Measurements from ENCODE around the gene NXNL1.
A peak's percentile ranks its signal among the peaks of the same experiment; 100 is the strongest.

The NXNL1 gene

DNA sequence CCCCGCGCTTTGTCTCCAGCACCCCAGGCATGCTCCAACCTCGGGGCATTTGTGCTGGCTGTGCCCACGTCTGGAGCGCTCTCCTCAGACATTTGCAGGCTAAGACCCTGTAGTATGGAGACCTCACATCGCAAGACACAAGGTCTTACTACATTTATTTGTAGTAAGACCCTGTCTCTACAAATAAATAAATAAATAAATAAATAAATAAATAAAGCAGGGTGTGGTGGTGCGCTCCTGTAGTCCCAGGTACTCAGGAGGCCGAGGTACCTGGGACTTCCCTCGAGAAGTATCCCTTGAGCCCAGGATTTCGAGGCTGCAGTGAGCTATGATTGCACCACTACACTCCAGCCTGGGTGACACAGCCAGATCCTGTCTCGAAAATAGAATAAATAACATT lies 4.6 kb downstream of the NXNL1 start:
- DNase-seq (ENCODE audit: low read depth in 2 of 2, low spot score in 1 of 2) = no peak

DNA sequence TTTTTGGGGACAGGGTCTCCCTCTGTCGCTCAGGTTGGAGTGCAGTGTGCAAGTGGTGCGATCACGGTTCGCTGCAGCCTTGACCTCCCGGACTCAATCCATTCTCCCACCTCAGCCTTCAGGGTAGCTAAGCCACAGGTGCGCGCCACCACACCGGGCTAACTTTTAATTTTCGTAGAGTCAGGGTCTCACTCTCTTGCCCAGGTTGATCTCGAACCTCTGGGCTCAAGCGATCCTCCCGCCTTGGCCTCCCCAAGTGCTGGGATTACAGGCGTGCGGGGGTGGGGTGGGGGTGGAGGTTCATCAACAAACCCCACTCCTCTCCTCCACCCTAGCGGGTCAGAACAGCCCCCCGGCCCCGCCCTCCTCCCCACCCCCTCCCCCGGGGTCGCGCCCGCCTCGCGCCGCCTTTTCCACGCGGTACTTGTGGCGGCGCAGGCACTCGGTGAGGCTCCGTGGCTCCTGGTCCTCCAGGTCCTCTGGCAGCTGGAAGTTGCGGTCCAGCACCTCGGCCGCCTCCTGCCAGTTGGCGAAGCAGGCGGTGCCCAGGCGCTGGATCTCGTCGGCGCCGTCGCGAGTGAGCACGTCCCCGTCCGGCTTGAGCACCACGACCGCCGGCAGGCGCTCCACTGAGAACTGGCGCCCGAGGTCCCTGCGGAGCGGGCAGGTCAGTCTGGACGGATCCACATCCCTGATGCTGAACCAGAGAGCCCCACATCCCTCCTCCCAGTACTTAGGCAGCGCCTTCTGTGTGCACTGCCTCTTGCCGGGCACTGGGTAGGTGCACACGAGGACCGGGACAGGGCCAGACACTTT lies 5.2 kb downstream of the NXNL1 start:
- no peak for DNase-seq (ENCODE audit: low read depth in 2 of 2, low spot score in 1 of 2)

DNA sequence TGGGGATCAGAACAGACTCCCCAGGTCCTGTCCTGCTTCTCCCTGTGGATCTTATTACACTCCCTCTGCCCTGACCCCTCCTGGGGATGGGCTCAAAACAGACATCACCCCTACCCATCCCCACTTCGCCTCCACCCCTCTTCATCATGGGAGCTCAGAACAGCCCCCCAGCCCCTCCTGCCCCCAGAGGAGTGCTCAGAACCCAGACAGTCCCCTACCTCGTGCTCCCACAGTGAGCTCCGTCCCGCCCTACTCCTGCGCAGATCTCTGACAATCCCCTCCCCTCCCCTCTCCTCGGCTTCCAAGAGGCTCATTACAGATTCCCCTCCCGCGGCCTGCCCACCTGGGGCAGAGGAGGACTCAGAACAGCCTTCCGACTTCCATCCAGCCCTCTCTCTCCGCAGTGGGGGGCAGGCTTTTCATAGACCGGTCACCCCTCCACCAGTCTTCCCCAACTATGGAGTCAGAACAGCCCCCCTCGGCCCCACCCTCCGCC lies 6.1 kb downstream of the NXNL1 start:
- DNase-seq (ENCODE audit: low read depth in 2 of 2, low spot score in 1 of 2) = no peak

DNA sequence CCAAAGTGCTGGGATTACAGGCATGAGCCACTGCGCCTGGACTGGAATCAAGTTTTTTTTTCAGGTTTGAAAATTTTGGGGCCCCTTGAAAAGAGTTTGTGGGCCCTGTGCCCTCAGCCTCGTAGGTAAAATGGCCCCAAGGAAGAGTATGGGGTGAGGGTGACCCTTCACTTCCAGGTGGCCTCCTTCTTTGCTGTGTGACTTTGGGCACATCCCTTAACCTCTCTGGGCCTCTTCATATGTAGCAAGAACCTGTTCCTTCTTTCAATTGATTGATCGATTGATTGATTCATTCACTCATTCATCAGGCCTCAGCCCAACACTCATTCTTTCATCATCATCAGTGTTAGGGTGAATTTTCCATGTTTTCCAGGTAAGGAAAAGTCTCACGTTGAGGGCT lies 8.9 kb downstream of the NXNL1 start:
- DNase-seq (ENCODE audit: low read depth in 2 of 2, low spot score in 1 of 2) = no peak

DNA sequence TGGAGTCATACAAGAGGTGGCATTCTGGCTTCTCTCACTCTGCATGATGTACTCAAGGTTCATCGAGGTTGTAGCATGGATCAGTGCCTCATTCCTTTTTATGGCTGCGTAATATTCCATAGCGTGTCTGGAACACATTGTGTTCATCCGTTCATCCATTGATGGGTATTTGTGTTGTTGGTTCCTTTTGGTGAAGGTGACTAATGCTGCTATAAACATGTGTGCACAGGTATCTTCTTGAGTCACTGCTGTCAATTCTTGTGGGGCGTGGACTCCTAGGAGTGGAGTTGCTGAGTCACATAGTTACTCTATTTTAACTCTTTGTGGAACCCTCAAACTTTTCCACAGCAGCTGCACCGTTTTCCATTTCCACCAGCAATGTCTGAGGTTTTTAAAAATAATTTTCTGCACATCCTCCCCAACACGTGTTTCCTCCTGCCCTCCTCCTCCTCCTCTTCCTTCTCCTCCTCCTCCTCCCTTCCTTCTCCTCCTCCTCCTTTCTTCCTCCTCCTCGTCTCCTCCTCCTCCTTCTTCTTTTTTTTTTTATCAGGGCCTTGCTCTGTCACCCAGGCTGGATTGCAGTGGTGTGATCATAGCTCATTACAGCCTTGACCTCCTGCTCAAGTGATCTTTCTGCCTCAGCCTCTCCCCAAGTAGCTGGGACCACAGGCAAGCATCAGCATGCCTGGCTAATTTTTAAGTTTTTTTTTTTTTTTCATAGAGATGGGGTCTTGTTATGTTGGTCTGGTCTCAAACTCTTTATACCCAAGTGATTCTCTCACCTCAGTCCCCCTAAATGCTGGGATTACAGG lies 10.3 kb downstream of the NXNL1 start:
- DNase-seq (ENCODE audit: low read depth in 2 of 2, low spot score in 1 of 2) = peak in 1 of 2 donors; percentile 8

DNA sequence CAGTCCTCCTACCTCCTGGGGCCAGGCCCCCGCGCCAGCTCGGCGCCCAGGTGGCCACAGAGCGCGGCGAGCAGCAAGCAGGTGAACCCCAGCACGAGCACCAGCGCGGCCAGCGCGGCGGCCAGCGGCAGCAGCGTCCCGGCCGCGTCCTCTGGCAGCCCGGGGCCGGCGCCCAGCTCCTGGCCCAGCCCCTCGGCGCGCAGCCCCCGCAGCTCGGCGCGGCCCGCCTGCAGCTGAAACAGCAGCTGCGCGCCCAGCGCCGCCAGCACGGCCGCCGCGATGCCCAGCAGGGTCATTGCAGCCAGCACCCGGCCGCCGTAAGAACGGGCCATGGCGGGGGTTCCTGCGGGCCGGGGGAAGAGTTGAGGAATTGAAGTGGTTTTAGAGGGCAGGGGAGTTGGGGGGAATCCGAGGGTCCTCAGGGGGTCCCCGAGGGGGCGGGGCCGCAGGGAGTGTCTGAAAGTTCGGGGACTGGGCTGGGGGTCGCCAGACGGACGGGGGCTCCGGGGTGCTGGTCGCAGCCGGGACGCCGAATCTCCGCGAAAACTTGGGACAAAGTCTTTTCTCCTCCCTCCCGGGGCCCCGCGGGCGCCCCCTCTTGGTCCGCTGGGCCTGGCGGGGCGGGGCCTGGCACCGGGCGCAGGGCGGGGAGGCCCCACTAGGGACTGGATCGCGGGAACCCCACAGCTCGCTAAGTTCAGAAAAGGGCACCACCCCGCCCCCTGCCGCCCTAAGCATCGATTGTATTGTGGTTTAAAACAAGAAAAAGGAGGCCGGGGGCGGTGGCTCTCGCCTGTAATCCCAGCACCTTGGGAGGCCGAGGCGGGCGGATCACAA lies 12.4 kb downstream of the NXNL1 start, which contains the start of gene TMEM221:
TSS of gene TMEM221 (minus strand) at position 538 of the 837 bp plus-strand sequence. CDS start at position 332, 206 bp downstream.
- DNase-seq (ENCODE audit: low read depth in 2 of 2, low spot score in 1 of 2) = peak in 1 of 2 donors; percentile 21

DNA sequence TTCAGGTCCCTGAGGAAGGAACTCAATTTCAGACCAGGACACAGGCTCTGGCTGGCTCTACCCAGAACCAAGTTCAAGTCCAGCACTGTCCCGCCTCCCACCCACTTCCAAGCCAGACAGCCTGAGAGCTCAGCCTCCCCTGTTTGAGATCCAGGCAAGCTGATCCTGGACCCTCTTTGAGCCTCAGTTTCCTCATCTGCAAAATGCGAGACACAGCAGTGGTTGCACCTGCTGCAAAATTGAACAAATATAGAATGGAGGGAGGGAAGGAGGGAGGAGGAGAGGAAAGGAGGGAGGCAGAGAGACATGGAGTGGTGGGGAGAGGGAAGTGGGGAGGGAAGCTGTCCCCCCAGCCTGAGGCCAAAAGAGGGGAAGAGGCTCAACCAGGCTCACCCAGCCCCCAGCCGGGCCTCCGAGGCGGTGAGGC lies 13.0 kb downstream of the NXNL1 start:
- DNase-seq (ENCODE audit: low read depth in 2 of 2, low spot score in 1 of 2) = no peak

DNA sequence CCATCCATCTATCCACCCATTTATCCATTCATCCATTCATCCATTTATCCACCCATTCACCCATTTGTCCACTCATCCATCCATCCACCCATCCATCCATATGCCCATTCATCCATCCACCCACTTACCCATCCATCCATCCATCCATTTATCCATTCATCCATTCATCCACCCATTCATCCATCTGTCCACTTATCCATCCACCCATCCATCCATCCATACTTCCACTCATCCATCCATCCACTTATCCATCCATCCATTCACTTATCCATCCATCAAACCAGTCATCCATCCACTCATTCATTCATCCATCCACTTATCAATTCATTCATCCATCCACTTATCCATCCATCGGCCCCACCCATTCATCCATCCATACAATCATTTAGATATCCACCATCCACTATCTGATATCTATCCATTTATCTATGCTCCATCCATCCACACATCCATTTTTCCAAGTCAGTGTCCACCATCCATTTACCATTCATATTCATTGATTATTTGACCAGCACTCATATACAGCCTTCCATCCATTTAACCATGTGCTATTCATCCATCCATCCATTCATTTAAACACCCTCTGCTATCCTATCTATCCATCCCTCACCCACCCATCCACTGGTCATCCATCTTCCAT lies 15.1 kb downstream of the NXNL1 start:
- no peak for DNase-seq (ENCODE audit: low read depth in 2 of 2, low spot score in 1 of 2)

DNA sequence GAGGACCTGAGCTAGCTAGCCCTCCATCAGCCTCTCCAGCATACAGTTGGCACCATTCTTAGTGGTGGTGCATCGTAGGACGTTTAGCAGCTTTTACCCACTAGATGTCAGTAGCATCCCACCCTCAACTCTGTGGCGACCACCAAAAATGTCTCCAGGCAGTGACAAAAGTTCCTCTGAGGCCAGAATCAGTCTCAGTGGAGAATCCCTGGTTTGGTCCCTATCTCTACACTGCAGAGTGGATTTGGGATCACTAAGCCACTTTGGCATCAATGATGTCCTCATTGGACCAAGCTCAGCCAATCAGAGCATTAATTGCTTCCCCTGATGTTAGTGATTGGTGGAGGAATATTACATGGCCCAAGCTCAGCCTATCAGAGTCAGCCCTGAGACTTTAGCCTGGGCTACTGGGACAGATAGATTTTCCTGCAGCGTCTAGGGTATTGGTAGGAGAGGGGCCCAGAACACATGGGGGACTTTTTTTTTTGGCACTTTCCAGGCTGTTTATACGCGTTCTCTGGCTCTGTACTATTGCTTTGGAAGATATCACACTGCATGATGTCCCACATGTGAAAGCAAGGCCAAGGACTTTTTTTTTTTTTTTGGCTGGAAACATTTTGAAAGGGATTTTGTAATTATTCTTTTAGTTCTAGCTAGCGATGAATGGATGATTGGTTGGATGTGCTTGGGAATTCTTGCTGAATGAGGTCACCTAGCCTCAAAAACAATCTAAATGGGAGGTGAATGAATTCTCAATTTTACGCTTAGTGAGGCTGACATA lies 19.3 kb downstream of the NXNL1 start:
- no peak for DNase-seq (ENCODE audit: low read depth in 2 of 2, low spot score in 1 of 2)

DNA sequence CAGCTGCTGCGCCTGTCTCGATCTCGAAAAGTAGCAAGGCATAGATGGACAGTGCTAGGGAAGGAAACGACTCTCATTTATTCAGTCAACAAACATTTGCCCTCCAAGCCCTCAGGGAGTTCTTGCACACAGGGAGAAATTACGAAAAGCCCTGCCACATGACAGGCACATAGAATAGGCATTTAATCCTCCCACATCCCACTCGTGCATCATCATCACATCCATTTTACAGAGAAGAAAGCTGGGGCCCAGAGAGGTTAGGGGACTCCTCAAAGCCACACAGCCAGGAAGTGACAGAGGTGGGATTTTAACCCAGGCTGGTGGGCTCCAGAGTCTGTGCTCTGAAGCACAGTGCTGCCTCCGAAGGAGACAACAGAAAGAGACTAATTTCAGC lies 23.9 kb downstream of the NXNL1 start:
- DNase-seq (ENCODE audit: low read depth in 2 of 2, low spot score in 1 of 2) = no peak

DNA sequence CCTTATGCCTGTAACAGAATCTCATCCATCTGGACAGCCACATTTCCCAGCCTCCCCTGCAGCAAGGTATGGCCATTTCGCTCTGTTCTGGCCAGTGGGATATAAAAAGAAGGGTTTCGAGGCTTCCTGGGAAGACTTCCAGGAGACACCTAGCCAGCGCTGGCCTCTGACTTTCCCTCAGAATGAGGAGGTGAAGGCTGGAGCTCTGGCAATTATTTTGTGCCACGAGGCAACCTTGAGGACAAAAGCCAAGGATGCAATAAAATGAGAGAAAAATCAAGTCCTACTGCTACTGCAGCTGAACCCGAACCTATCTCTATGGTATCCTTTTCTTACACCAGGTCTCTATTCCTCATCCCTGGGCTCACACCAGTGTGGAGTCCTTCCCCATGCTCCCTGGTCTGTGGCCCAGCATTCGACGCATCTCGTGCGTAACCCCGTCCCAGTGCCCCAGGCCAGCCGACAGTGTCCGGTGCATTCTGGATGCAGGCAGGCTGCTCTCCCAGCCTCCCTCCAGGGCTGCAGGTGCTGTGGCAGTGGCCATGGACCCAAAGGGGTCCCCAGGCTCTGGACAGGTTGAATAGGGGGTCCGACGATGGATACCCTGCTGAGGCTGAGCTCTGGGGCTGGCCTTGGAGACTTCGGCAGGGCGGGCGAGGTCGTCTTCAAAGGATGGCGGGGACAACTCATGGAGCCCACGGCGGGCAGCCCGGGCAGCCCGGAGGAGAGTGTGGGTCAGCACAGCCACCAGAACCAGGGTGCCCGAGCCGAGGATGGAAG lies 24.4 kb downstream of the NXNL1 start:
- no peak for DNase-seq (ENCODE audit: low read depth in 2 of 2, low spot score in 1 of 2)

DNA sequence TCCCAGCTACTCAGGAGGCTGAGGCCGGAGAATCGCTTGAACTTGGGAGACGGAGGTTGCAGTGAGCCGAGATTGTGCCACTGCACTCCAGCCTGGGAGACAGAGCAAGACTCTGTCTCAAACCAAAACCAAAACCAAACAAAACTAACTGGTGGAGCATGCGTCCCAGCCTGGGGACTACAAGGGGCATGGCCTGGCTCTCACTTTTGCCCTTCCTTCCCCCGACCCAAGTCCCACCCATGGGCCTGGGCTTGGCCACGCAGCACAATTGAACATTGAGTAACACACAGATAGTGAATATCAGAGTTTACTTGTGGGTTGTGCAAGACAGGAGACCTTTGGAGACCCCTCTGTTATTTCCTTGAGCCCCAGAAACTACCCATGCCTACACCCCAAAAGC lies 25.5 kb downstream of the NXNL1 start:
- no peak for DNase-seq (ENCODE audit: low read depth in 2 of 2, low spot score in 1 of 2)

DNA sequence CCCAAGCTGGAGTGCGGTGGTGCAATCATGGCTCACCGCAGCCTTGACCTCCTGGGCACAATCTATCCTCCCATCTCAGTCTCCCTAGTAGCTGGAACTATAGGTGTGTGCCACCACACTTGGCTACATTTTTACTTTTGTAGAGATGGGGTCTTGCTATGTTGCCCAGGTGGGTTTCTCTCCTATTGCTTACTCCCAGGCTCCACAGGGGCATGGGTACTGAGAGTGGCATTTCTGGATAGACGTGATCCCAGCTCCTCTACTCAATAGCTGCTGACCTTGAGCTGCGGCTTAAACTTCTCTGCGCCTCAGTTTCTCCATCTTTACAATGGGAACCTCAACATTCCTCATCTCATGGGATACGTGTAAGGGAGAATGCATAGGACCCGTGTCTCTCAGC lies 29.3 kb downstream of the NXNL1 start:
- DNase-seq (ENCODE audit: low read depth in 2 of 2, low spot score in 1 of 2) = no peak

DNA sequence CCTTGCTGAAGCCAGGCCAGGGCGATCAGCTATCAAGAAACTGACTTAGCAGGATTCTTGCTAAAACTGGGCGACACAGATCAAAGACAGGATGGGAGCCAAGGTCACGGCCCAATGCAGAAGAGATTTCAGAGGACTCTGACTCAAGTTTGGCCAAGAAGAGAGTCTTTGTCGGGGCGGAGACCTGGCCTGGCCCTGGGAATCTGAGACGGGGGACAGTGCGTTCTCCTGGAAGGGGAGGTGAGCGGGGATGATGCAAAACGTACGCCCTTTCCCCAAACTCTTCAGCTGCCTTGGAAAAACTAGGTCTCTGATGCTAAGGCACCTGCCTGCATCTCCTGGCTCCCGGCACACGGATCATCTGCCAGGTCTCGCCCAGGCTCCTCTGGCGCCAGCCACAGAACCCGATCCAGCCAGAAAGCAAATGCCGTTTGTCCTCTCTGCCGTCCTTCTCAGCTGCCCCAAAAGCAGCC lies 31.0 kb downstream of the NXNL1 start:
- DNase-seq (ENCODE audit: low read depth in 2 of 2, low spot score in 1 of 2) = no peak

DNA sequence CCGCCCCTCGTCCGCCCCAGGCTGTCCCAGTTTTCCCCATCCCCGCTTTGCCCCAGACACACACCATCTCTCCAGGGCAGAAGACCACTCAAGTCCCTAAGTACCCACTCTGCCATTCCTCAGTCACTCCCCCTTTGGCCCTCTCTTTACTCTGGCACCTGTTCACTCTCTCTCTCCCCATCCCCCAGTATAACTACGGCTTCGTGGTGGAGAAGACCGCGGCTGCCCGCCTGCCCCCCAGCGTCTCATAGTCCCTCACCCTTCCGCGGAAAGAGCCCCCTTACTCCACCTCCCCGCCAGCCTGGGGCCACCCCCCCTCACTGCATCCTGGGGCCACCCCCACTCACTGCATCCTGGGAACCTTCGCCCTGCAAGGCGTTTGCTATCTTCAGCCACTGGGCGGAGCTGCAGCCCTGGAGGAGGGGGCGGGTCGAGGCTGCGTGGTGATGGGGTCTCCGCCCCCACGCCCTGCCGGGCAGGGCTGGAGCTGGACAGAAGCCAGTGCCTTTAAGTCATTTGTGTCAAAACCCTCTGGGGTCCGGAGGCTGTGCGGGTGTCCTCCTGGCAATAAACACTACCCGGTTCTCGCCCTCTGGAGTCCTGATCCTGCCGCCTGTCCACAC lies 35.9 kb downstream of the NXNL1 start:
- no peak for DNase-seq (ENCODE audit: low read depth in 2 of 2, low spot score in 1 of 2)

DNA sequence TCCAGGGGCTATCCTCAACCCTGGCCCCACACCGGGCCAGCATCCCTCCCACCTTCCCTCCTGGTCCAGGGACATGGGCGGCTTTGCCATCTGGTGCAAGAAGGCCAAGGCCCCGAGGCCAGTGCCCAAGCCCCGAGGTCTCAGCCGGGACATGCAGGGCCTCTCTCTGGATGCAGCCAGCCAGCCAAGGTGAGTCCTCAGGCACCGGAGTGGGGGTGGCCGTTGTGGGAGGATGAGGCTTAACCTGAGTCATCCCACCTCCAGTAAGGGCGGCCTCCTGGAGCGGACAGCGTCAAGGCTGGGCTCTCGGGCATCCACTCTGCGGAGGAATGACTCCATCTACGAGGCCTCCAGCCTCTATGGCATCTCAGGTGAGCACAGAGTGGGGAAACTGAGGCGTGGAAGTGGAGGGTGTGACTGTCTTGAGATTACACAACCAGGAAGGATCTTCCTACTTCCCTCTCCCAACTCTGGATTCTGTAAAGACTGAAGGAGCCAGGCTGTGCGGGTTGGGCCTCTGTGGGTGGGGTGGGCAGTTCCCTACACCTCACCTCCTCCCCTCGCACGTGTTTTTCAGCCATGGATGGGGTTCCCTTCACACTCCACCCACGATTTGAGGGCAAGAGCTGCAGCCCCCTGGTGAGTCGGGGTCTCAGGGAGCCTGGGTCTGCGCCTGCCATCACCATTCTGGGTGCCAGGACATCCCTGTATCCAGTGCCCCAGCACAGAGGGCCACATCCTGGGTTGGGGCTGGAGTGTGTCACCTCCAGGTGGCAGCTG lies 37.1 kb downstream of the NXNL1 start:
- no peak for DNase-seq (ENCODE audit: low read depth in 2 of 2, low spot score in 1 of 2)

DNA sequence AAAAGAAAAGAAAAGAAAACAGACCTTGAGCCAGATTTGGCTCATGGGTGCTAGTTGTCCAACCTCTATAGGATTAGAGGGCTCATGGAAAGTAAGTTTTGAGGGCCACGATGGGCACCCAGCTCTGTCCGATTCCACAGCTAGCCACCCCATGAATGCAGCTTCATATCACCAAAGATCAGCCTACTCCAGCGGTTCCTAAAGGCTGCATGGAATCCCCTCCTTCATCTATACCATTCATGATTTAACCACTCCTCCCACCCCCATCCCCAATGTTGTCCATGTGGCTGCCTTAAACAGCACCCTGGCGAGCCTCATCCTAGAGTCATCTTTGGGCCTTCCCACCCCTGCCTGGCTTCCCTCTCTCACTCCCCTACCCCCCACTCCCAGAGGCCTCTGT lies 38.8 kb downstream of the NXNL1 start:
- DNase-seq (ENCODE audit: low read depth in 2 of 2, low spot score in 1 of 2) = no peak

DNA sequence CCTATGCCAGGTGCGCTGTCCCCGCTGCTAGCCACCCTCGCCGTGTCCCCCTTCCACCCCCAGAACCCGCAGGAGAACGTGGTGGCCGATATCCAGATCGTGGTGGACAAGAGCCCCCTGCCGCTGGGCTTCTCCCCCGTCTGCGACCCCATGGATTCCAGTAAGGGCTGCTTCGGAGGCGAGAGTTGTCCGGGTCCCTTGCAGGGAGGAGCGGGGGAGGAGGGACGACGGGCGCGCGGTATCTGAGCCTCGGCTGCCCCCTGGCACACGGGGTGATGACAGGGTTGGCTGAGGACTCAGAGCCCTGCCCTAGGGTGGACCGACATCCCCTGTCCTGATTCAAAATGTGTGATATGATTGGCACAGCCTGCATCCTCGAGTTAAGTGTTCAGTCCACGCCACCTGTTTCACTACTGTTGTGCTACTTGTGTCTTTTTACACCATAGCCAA lies 40.2 kb downstream of the NXNL1 start:
- no peak for DNase-seq (ENCODE audit: low read depth in 2 of 2, low spot score in 1 of 2)
